NCI-H460 (cell line): ENCODE measurements around the gene ATXN7L2. TPM values are rescaled to one million over a fixed set of nuclear protein-coding genes. Genes with fewer than 3 reads are reported as not detected.
"Not testable (repeated sequence)": the region's sequence is repeated elsewhere in the genome, so short reads cannot be mapped to it uniquely, and the experiment has no call there.

Experiments
- DNase-seq: peaks from one replicate; pipeline ENCODE4 v3.0.0-alpha.2; 2016; ENCODE audit warnings: low read depth; ENCODE audit errors: extremely low read depth
- polyA plus RNA-seq: library from polyadenylated mRNA; depleted of rRNA; stranded (reverse); fragments of >200 nt; gene quantifications from 2 replicates; pipeline ENCODE4 v1.2.3, GENCODE V29; 2014; cell fraction: nucleus; rRNA removed
- total RNA-seq: library from RNA; depleted of rRNA; stranded (reverse); fragments of >200 nt; shearing (Covaris generic); gene quantifications from 2 replicates; pipeline ENCODE4 v1.2.3, GENCODE V29; 2014; rRNA removed

ATXN7L2 gene, protein sequence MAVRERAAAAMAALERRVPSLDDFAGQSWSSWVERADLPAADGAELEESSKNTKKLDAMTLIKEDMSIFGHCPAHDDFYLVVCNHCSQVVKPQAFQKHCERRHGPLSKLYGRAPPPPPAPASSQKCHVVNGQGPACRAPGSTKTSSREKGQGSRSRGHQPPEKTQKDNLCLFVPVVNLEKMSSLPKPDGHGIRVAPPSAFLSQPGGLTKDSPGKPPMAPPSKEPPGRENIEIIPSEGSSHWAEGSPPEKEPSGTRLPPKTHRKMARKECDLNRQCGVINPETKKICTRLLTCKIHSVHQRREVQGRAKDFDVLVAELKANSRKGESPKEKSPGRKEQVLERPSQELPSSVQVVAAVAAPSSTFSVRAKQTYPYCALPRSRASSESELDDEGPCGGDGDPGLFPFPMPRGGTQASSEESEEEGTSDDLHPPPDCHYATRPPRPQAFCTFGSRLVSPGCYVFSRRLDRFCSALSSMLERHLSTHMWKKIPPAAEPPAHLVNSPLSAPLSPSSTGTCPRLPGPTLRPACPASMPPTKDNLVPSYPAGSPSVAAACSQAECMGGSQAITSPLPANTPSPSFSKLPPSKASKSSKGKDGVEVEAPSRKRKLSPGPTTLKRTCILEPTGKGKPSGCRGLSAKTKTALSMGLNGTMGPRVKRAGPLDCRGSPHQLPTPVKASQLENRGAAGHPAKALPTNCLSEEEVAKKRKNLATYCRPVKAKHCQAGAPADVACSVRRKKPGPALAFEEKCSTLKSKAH
- 3.1 TPM in 2 replicates for total RNA-seq
- 7.9 and 12.8 TPM in 2 replicates for polyA plus RNA-seq

DNA sequence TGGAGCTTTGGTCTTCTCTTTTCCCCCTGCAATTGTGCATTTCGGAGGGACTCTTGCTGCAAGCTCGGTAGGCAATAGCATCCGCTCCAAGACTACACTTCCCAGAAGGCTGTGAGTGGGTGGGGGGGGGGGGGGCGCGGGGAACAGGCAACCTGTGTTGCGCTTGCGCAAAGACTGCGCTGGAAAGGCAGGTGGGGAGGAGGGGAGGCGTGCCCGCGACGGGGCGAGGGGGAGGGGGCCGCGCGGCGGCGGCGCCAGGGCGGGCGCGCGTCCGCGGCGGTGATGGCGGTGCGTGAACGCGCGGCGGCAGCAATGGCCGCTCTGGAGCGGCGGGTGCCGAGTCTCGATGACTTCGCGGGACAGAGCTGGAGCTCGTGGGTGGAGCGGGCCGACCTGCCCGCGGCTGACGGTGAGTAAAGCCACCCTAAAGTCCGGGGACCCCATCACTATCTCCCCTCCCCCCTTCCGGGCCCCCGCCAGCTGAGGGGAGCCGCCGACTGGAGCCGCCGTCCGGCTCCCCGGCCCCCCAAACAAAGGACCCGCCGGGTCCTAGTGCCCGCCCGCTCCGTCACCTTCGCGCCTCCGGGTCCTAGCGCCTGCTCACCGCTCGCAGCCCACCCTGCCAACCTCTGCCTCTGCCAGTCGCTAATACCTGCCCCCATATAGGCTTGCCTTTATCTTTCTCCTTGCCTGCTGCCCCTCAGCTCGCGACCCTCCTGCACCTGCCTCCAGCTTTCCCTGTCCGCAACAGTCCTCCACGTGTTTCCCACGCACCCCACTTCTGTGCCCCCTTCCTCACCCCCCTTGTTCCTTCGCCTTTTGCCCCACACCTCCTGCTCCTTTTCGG is at the start of gene ATXN7L2:
Gene ATXN7L2 (plus strand): TSS at position 234 of the 847 bp plus-strand sequence. CDS start 49 bp downstream, at position 283.
- peak; percentile 85 for DNase-seq

DNA sequence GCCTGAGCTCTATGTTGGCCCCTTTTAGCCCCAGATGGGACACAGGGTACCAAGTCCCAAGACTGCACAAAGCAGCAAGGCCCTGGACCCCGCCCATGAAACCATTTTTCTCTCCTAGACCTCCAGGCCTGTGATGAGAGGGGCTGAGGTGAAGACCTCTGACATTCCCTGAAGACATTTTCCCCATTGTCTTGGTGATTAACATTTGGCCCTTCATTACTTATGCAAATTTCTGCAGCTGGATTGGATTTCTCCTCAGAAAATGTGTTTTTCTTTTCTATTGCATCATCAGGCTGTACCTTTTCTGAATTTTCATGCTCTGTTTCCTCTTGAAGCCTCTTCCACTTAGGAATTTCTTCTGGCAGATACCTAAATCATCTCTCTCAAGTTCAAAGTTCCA is 49.2 kb upstream of the ATXN7L2 start:
- no peak for DNase-seq

DNA sequence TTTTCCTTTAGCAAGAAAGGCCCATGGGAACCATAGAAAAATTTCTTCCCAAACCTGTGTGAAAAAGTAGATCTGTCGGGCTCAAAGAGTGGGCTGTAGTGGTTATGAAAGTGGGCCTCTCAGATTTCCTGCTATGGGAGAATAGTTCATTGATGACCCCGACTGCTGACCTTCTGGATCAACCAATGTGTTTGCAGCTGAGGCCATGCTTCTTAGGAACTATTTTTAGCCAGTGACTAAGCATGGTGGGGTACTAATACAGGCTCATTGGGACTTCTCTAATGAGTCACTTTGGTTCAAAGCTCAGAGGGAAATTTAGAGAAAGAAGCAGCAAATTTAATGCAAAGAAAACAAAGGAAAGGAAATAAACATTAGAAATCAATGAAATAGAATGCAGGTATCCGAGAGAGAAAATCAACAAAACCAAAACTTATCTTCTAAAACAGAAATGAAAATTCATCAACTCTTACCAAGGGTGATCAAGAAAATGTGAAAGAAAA is 44.9 kb upstream of the ATXN7L2 start:
- DNase-seq = no peak

DNA sequence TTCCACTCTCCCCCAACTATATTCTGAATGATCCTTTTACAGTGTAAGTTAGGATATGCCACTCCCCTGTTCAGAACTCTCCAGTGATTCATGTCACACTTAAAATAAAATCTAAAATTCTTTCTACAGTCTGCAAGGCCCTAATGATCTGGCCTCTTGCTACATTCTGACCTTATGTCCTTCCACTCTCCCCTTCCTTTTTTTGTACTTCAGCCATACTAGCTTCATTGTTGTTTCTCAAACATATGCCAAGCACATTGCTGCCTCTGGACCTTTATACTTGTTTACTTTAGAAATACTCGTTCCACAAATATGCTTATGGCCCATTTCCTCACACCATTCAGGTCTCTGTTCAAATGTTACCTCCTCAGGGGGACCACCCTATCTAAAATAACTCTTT is 42.6 kb upstream of the ATXN7L2 start:
- DNase-seq = no peak

- DNase-seq = no peak
Measured at GRCh38 chr1:109443476-109443875, 40.2 kb upstream of the ATXN7L2 start.

- DNase-seq = no peak
Measured at GRCh38 chr1:109444346-109444745, 39.4 kb upstream of the ATXN7L2 start.

DNA sequence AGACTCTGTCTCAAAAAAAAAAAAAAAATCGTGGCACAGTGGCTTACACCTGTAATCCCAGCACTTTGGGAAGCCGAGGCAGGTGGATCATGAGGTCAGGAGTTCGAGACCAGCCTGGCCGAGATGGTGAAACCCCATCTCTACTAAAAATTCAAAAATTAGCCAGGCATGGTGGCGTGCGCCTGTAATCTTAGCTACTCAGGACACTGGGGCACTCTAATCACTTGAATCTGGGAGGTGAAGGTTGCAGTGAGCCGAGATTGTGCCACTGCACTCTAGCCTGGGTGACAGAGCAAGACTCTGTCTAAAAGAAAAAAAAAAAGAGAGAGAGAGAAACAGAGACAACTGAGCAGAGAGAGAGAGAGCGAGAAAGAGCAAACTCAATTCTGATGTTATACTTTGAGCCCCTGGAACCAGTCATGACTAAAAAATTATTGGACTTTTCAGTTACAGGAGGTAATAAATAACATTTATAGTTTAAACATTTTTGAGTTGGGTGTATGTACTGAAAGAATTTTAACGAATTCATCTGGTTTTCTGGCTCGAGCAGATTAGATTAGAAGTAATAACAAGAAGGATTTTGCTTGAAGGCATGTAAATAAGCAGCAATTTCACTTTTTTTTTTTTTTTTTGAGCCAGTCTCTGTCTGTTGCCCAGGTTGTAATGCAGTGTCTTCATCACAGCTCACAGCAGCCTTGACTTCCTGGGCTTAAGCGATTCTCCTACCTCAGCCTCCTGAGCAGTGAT is 37.6 kb upstream of the ATXN7L2 start:
- DNase-seq = not testable (repeated sequence)

DNA sequence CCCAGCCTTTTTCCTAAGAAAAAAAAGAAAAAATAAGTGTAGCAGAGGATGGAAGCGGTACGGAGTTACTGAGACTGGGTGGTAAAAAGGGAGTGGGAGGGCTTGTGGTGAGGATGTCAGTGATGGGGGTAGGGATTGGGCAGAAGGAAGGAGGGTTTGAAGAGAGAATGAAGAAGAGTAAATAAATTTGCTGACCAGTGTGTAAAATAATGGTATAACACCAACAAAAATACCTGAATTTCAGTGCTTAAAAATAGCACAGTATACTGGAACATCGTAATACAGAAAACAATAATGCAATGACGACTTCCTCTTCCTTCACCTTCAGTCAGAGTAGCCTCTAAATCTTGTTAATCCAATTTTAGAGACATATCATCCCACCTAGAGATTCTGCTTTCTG is 36.2 kb upstream of the ATXN7L2 start:
- no peak for DNase-seq

GRCh38 chr1:109454497-109455133 is 29.1 kb upstream of the ATXN7L2 start:
- DNase-seq = no peak

DNA sequence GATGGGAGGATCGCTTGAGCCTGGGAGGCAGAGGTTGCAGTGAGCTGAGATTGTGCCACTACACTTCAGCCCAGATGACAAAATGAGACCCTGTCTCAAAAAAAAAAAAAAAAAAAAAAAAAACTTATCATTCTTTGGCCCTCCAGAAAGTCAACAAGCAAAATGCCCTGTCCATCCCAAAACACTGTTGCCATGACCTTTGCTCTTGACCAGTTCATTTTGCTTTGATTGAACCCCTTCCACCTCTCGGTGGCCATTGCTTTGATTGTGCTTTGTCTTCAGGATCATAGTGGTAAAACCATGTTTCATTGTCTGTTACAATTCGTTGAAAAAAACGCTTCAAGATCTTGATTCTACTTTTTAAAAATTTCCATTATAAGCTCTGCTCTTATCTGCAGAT is 25.9 kb upstream of the ATXN7L2 start:
- no peak for DNase-seq

GRCh38 chr1:109466125-109466451 is 17.6 kb upstream of the ATXN7L2 start:
- DNase-seq = no peak

GRCh38 chr1:109466452-109467300 is 17.0 kb upstream of the ATXN7L2 start, which contains the start of gene SYPL2:
SYPL2 (plus strand) TSS chr1:109466546; CDS start chr1:109466844, 298 bp downstream.
- DNase-seq = no peak

GRCh38 chr1:109467301-109467777 is 16.4 kb upstream of the ATXN7L2 start:
- no peak for DNase-seq

GRCh38 chr1:109468061-109468460 is 15.6 kb upstream of the ATXN7L2 start:
- no peak for DNase-seq

GRCh38 chr1:109468903-109469302 is 14.8 kb upstream of the ATXN7L2 start:
- no peak for DNase-seq

DNA sequence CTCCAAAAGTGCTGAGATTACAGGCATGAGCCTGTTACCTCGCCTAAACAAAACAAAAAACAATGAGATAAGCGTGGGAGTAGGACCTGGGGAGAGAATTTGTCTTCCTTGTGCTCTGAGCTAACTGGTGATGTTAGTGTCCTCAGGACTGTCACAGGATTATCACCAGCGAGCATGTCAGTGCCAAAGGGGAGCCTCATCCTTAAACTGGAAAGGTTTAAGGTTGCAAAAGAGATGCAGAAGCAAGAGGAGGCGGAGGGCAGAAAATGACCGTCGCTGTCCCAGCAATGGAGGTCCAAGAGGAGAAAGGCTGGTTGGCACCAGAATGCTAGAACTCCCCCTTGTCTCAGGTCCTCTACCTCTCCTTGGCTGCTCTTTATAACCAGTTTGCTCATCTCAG is 13.5 kb upstream of the ATXN7L2 start:
- no peak for DNase-seq

GRCh38 chr1:109472779-109473178 is 10.9 kb upstream of the ATXN7L2 start:
- DNase-seq = no peak

- DNase-seq = not testable (repeated sequence)
Measured at GRCh38 chr1:109473284-109474057, 10.2 kb upstream of the ATXN7L2 start.
